Keratinocyte (primary cell): ENCODE measurements around the gene TBC1D30. TPM values are rescaled to one million over a fixed set of nuclear protein-coding genes. Genes with fewer than 3 reads are reported as not detected.
"Not testable (repeated sequence)": the region's sequence is repeated elsewhere in the genome, so short reads cannot be mapped to it uniquely, and the experiment has no call there.

ENCODE experiments used
- DNase-seq: peaks from one replicate; pipeline ENCODE4 v3.0.0-alpha.2; 2011; ENCODE audit warnings: low read depth, missing footprints, low spot score
- FAIRE-seq: peaks from 2 replicates; lab custom pipeline; 2011; peaks lifted over from hg19 to GRCh38; lab: Jason Lieb, UNC
- H2AFZ ChIP-seq: 2 replicates; pipeline ENCODE4 v1.6.0; 2012; ENCODE audit warnings: low read length, control low read depth, inconsistent platforms; ENCODE audit not compliant: control insufficient read depth
- H3K27ac ChIP-seq: 2 replicates; pipeline ENCODE4 v1.5.1; 2011; ENCODE audit warnings: low read length; ENCODE audit not compliant: control insufficient read depth, insufficient read depth
- H3K27me3 ChIP-seq: 3 replicates; pipeline ENCODE4 v1.6.0; 2011; ENCODE audit warnings: low read length; ENCODE audit not compliant: control insufficient read depth, insufficient read depth; ENCODE audit errors: extremely low read depth
- H3K36me3 ChIP-seq, 2 experiments: 2 replicates in 1 of 2; 3 replicates in 1 of 2; pipeline ENCODE4 v1.5.1; 2011; ENCODE audit warnings: low read length in 2 of 2, mild to moderate bottlenecking in 1 of 2; ENCODE audit not compliant: control insufficient read depth in 2 of 2, insufficient read depth in 2 of 2; ENCODE audit errors: extremely low read depth in 1 of 2
- H3K4me1 ChIP-seq: 3 replicates; pipeline ENCODE4 v1.5.1; 2011; ENCODE audit warnings: low read length; ENCODE audit not compliant: control insufficient read depth, insufficient read depth; ENCODE audit errors: extremely low read depth
- H3K4me2 ChIP-seq: 3 replicates; pipeline ENCODE4 v1.6.0; 2011; ENCODE audit warnings: low read depth, low read length; ENCODE audit not compliant: control insufficient read depth, insufficient read depth; ENCODE audit errors: extremely low read depth
- H3K4me3 ChIP-seq, 3 experiments: fragments of 200-600 bp in 1 of 3; sonication (generic) in 1 of 3; 2 replicates in 2 of 3; 3 replicates in 1 of 3; pipeline ENCODE4 v1.5.1; 2011 to 2016; ENCODE audit warnings: low read length in 3 of 3, mild to moderate bottlenecking in 3 of 3, control low read depth in 2 of 3, inconsistent platforms in 1 of 3, low read depth in 1 of 3, mixed read lengths in 1 of 3, mixed run types in 1 of 3, moderate library complexity in 1 of 3; ENCODE audit not compliant: control insufficient read depth in 2 of 3, insufficient read depth in 2 of 3; ENCODE audit errors: extremely low read depth in 1 of 3
- H3K79me2 ChIP-seq: 2 replicates; pipeline ENCODE4 v1.6.0; 2012; ENCODE audit warnings: low read length; ENCODE audit not compliant: control insufficient read depth, insufficient read depth
- H3K9ac ChIP-seq: 3 replicates; pipeline ENCODE4 v1.6.0; 2011; ENCODE audit warnings: low read length; ENCODE audit not compliant: control insufficient read depth, insufficient read depth; ENCODE audit errors: extremely low read depth
- H3K9me1 ChIP-seq: 3 replicates; pipeline ENCODE4 v1.6.0; 2011; ENCODE audit warnings: low read length; ENCODE audit not compliant: control insufficient read depth, insufficient read depth; ENCODE audit errors: extremely low read depth
- H3K9me3 ChIP-seq: 2 replicates; pipeline ENCODE4 v1.5.1; 2012; ENCODE audit warnings: low read depth, low read length; ENCODE audit not compliant: control insufficient read depth
- H4K20me1 ChIP-seq: 3 replicates; pipeline ENCODE4 v1.6.0; 2011; ENCODE audit warnings: low read length; ENCODE audit not compliant: control insufficient read depth, insufficient read depth; ENCODE audit errors: extremely low read depth
- CTCF ChIP-seq, 3 experiments: IDR thresholded peaks in 1 of 3; conservative IDR thresholded peaks in 1 of 3; optimal IDR thresholded peaks in 1 of 3; 2 replicates in 2 of 3; 3 replicates in 1 of 3; pipeline versions ENCODE3 to v1.5.1; 2011; ENCODE audit warnings: low read length in 3 of 3, mild to moderate bottlenecking in 3 of 3, moderate library complexity in 2 of 3, control low read depth in 1 of 3, inconsistent platforms in 1 of 3; ENCODE audit not compliant: insufficient read depth in 2 of 3; ENCODE audit errors: extremely low read depth in 1 of 3
- EZH2 ChIP-seq: IDR thresholded peaks from one replicate; pipeline ENCODE4 v1.6.1; 2012; ENCODE audit warnings: inconsistent platforms, mild to moderate bottlenecking, low read length, moderate library complexity
- dilution Hi-C: fragments of 300-500 bp; cut with MboI; formaldehyde crosslinking; loops from one replicate; pipeline ENCODE4 v1.7.0; 2020; ENCODE audit warnings: low sequenced_read_pairs; ENCODE audit not compliant: extremely low pct_ligation_motif_present
- polyA minus RNA-seq, 3 experiments: library from RNA; depleted of rRNA, polyadenylated mRNA; stranded (reverse); fragments of >200 nt; gene quantifications; 1 replicate in 1 of 3; 2 replicates in 1 of 3; 3 replicates in 1 of 3; pipeline ENCODE4 v1.2.3, GENCODE V29; 2011
- polyA plus RNA-seq, 5 experiments: library from polyadenylated mRNA; depleted of rRNA in 3 of 5; stranded (reverse) in 3 of 5; stranded (forward) in 1 of 5; unstranded in 1 of 5; fragments of >200 nt; gene quantifications; 1 replicate in 1 of 5; 2 replicates in 3 of 5; 3 replicates in 1 of 5; pipeline versions ENCODE4 v1.2.1 to v1.2.3, GENCODE V29; 2011 to 2012; ENCODE audit warnings: missing spikeins in 2 of 5, low read depth in 1 of 5, low replicate concordance in 1 of 5

Gene TBC1D30, protein sequence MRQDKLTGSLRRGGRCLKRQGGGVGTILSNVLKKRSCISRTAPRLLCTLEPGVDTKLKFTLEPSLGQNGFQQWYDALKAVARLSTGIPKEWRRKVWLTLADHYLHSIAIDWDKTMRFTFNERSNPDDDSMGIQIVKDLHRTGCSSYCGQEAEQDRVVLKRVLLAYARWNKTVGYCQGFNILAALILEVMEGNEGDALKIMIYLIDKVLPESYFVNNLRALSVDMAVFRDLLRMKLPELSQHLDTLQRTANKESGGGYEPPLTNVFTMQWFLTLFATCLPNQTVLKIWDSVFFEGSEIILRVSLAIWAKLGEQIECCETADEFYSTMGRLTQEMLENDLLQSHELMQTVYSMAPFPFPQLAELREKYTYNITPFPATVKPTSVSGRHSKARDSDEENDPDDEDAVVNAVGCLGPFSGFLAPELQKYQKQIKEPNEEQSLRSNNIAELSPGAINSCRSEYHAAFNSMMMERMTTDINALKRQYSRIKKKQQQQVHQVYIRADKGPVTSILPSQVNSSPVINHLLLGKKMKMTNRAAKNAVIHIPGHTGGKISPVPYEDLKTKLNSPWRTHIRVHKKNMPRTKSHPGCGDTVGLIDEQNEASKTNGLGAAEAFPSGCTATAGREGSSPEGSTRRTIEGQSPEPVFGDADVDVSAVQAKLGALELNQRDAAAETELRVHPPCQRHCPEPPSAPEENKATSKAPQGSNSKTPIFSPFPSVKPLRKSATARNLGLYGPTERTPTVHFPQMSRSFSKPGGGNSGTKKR
- polyA plus RNA-seq, result 0.41 to 0.54 TPM (median 0.50 TPM) in 3 replicates
- polyA plus RNA-seq (2011; ENCODE audit: low read depth), result 1.1 TPM
- 0.42 and 0.55 TPM in 2 replicates for polyA plus RNA-seq (2011; cell fraction: cytosol; rRNA removed)
- 0.56 and 0.69 TPM in 2 replicates for polyA plus RNA-seq (2011; cell fraction: nucleus; rRNA removed)
- polyA plus RNA-seq (2012; ENCODE audit: low replicate concordance), result 0.47 and 0.58 TPM in 2 replicates
- 1.0 to 1.6 TPM in 2 of 3 replicates, not detected in the other for polyA minus RNA-seq
- polyA minus RNA-seq (2011; cell fraction: cytosol; rRNA and poly(A)+ RNA removed), result 0.38 TPM
- polyA minus RNA-seq (2011; cell fraction: nucleus; rRNA and poly(A)+ RNA removed), result 0.74 and 1.2 TPM in 2 replicates

DNA sequence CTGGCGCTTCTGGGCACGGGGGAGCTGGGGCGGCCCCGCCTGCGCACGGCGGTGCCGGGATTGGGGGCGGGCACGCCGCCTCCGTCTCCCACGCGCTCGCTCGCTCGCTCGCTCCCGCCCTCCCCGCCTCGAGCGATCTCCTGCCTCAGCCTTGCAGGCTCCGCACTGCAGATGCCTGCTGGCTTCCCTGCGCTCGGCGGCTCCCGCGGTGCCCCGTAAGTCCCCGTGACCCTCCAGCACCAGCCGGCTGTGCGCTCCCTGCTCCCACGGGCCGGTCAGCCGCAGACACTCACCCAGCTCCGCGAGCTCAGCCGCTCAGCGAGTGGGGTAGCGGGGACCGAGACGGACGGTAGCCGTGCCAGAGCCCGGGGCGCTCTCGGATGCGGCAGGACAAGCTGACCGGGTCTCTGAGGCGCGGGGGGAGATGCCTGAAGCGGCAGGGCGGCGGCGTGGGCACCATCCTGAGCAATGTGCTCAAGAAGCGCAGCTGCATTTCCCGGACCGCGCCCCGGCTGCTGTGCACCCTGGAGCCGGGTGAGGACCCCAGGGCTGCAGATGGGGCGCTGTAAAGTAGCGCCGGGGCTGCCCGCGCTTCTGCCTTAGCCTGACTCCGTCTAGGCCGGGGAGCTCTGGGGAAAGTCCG lies at the start of gene TBC1D30:
TSS of gene TBC1D30 (plus strand) at position 148 of the 643 bp plus-strand sequence. CDS start at position 381, 233 bp downstream.
- Histone ChIP-seq H3K9me3 (no peaks in the 10 kb centered on the region), H3K4me2 (peak within 1 kb of the TSS; percentile 68), H3K27me3 (peaks cover 43% of the 10 kb centered on the region), H4K20me1 (peaks cover 6% of the 10 kb centered on the region), H3K36me3 (no peaks in the 10 kb centered on the region), H2AFZ (peak within 1 kb of the TSS; percentile 32), H3K9me1 (no peaks in the 10 kb centered on the region), H3K9ac (no peak within 1 kb of the TSS), H3K4me1 (peaks cover 3% of the 10 kb centered on the region), H3K79me2 (no peaks in the 10 kb centered on the region), H3K27ac (no peak within 1 kb of the TSS), H3K4me3 (peak within 1 kb of the TSS; percentile 12 to 50 (median 17))
- dilution Hi-C loops, result no loop called here
- FAIRE-seq, result no peak
- no peak for DNase-seq
- TF ChIP-seq CTCF (optimal IDR thresholded peaks at IDR 0.05 in 1 of 3, IDR thresholded peaks at IDR 0.05 in 1 of 3, conservative IDR thresholded peaks at IDR 0.05 in 1 of 3; ENCODE audit: extremely low read depth in 1 of 3, insufficient read depth in 2 of 3, low read length in 3 of 3) (no peak), EZH2 (peak; percentile 87)

DNA sequence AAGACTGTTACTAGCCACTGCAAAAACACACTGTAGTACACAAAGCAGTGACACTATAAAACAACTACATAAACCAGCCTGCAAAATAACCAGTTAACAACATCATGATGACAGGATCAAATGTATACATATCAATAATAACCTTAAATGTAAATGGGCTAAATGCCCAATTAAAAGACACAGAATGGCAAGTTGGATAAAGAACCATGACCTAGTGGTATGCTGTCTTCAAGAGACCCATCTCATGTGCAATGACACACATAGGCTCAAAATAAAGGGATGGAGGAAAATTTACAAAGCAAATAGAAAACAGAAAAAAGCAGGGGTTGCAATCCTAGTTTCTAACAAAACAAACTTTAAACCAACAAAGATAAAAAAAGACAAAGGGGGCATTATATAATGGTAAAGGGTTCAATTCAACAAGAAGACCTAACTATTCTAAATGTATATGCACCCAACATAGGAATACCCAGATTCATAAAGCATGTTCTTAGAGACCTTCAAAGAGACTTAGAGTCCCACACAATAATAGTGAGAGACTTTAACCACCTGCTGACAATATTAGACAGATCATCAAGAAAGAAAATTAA lies 49.2 kb upstream of the TBC1D30 start:
- H3K9ac ChIP-seq, dilution Hi-C loops, H4K20me1 ChIP-seq, H3K36me3 ChIP-seq, H3K9me1 ChIP-seq, H2AFZ ChIP-seq, FAIRE-seq, H3K9me3 ChIP-seq, H3K4me2 ChIP-seq, H3K4me3 ChIP-seq, H3K4me1 ChIP-seq, H3K79me2 ChIP-seq, H3K27ac ChIP-seq, DNase-seq: not testable (repeated sequence)
- H3K27me3 ChIP-seq, result peaks cover 14% of the 10 kb centered on the region
